HG03520 (cell line): ENCODE data around the gene A1CF.
"Not testable (repeated sequence)": the region's sequence is repeated elsewhere in the genome, so short reads cannot be mapped to it uniquely, and the experiment has no call there.

Experiments used
- ATAC-seq: cut with Tn5 transposase; IDR thresholded peaks from one replicate; pipeline ENCODE4 v1.9.1; 2021; ENCODE audit warnings: mild to moderate bottlenecking, moderate library complexity; ENCODE audit not compliant: unreplicated experiment

The A1CF gene

GRCh38 chr10:50885097-50885859 is at the start of gene A1CF:
Gene A1CF (minus strand): TSS chr10:50885627. CDS start chr10:50859940, 25,687 bp downstream.
- ATAC-seq: no peak

GRCh38 chr10:50931948-50932431 is 46.6 kb upstream of the A1CF start:
- no peak for ATAC-seq

- no peak for ATAC-seq
These were observed 44.2 kb upstream of the A1CF start for GRCh38 chr10:50929670-50930069.

GRCh38 chr10:50928190-50928552 is 42.7 kb upstream of the A1CF start:
- no peak for ATAC-seq

GRCh38 chr10:50927522-50928189 is 42.2 kb upstream of the A1CF start:
- ATAC-seq: no peak

- ATAC-seq: not testable (repeated sequence)
These were observed 38.0 kb upstream of the A1CF start for GRCh38 chr10:50923471-50923870.

GRCh38 chr10:50919010-50919409 is 33.6 kb upstream of the A1CF start:
- ATAC-seq: no peak

- no peak for ATAC-seq
These were observed 33.1 kb upstream of the A1CF start for GRCh38 chr10:50918529-50918928.

GRCh38 chr10:50917486-50917885 is 32.1 kb upstream of the A1CF start:
- no peak for ATAC-seq

GRCh38 chr10:50909334-50910014 is 24.0 kb upstream of the A1CF start:
- ATAC-seq: no peak

GRCh38 chr10:50908366-50908765 is 22.9 kb upstream of the A1CF start:
- ATAC-seq: no peak

- not testable (repeated sequence) for ATAC-seq
These were observed 20.4 kb upstream of the A1CF start for GRCh38 chr10:50905797-50906196.

- ATAC-seq: no peak
These were observed 11.3 kb upstream of the A1CF start for GRCh38 chr10:50896721-50897120.

GRCh38 chr10:50894312-50894711 is 8.9 kb upstream of the A1CF start:
- ATAC-seq: no peak

- ATAC-seq: no peak
These were observed 7.0 kb upstream of the A1CF start for GRCh38 chr10:50892467-50892866.

GRCh38 chr10:50884302-50884701 is 1.1 kb downstream of the A1CF start:
- ATAC-seq: no peak

GRCh38 chr10:50883629-50884028 is 1.8 kb downstream of the A1CF start:
- ATAC-seq: no peak

- ATAC-seq: no peak
These were observed 2.9 kb downstream of the A1CF start for GRCh38 chr10:50882540-50882983.

GRCh38 chr10:50881046-50881445 is 4.4 kb downstream of the A1CF start:
- not testable (repeated sequence) for ATAC-seq

GRCh38 chr10:50876429-50876828 is 9.0 kb downstream of the A1CF start:
- no peak for ATAC-seq

GRCh38 chr10:50874723-50875122 is 10.7 kb downstream of the A1CF start:
- no peak for ATAC-seq

- ATAC-seq: no peak
These were observed 19.1 kb downstream of the A1CF start for GRCh38 chr10:50866317-50866716.
